Cardiac muscle cell (in vitro differentiated cells and primary cell): Measurements from ENCODE around the gene P2RX6. TPM values are rescaled to one million over a fixed set of nuclear protein-coding genes. Genes with fewer than 3 reads are reported as not detected.

Experiments
- DNase-seq, 2 donors: peaks; one replicate each; pipeline versions ENCODE4 v3.0.0 to v3.0.0-alpha.2; 2010 to 2017; ENCODE audit warnings: low read depth in 1 of 2, low spot score in 1 of 2
- H3K27ac ChIP-seq: fragments of 200-600 bp; sonication (generic); 2 replicates; pipeline ENCODE4 v1.5.1; 2016
- H3K27me3 ChIP-seq: fragments of 200-600 bp; sonication (generic); 2 replicates; pipeline ENCODE4 v1.6.0; 2016; ENCODE audit warnings: control low read depth
- H3K36me3 ChIP-seq: fragments of 200-600 bp; sonication (generic); 2 replicates; pipeline ENCODE4 v1.5.1; 2016; ENCODE audit warnings: control low read depth
- H3K4me1 ChIP-seq: fragments of 200-600 bp; sonication (generic); 2 replicates; pipeline ENCODE4 v1.8.1; 2017; ENCODE audit warnings: low read depth, mild to moderate bottlenecking, mixed run types
- H3K4me3 ChIP-seq: fragments of 200-600 bp; sonication (generic); 2 replicates; pipeline ENCODE4 v1.5.1; 2016; ENCODE audit warnings: mild to moderate bottlenecking
- H3K9me3 ChIP-seq: fragments of 200-600 bp; sonication (generic); 2 replicates; pipeline ENCODE4 v1.5.1; 2017; ENCODE audit warnings: low read depth, mild to moderate bottlenecking, control low read depth
- CTCF ChIP-seq: IDR thresholded peaks from 2 replicates; pipeline ENCODE4 v1.5.1; 2012; ENCODE audit warnings: low read depth, mild to moderate bottlenecking, low read length
- polyA plus RNA-seq: library from polyadenylated mRNA; unstranded; fragments of >200 nt; fragmentation: Nextera tagmentation; extraction: Ambion mirVana; gene quantifications from 2 replicates; pipeline ENCODE4 v1.2.1, GENCODE V29; 2016
- total RNA-seq: library from RNA; depleted of rRNA; stranded (reverse); fragments of >200 nt; gene quantifications from 2 replicates; pipeline ENCODE4 v1.2.3, GENCODE V29; 2016

P2RX6 gene
- total and polyA plus RNA-seq, 2 experiments from 2014 or later: 8.6 to 8.9 TPM

- H3K27ac ChIP-seq: no peak overlapping the region
- H3K9me3 ChIP-seq: no peaks in the 10 kb centered on the region
- H3K4me3 ChIP-seq: no peak overlapping the region
- H3K36me3 ChIP-seq: peaks cover 13% of the 10 kb centered on the region
- H3K27me3 ChIP-seq: no peaks in the 10 kb centered on the region
- no peak for DNase-seq
- no peak for TF ChIP-seq CTCF
- no peaks in the 10 kb centered on the region for H3K4me1 ChIP-seq
Measured at GRCh38 chr22:20987375-20987774, 27.6 kb upstream of the P2RX6 start.

- Histone ChIP-seq H3K27me3 (no peaks in the 10 kb centered on the region), H3K4me3 (no peak overlapping the region), H3K36me3 (peaks cover 14% of the 10 kb centered on the region), H3K4me1 (no peaks in the 10 kb centered on the region), H3K27ac (no peak overlapping the region), H3K9me3 (no peaks in the 10 kb centered on the region)
- DNase-seq: no peak
- TF ChIP-seq CTCF: no peak
Measured at GRCh38 chr22:20988573-20989322, 26.2 kb upstream of the P2RX6 start.

- no peaks in the 10 kb centered on the region for H3K9me3 ChIP-seq
- H3K4me3 ChIP-seq: no peak overlapping the region
- no peak for TF ChIP-seq CTCF
- DNase-seq: peak in 1 of 2 donors; percentile 28
- H3K4me1 ChIP-seq: no peaks in the 10 kb centered on the region
- no peaks in the 10 kb centered on the region for H3K27me3 ChIP-seq
- H3K27ac ChIP-seq: no peak overlapping the region
- H3K36me3 ChIP-seq: peaks cover 14% of the 10 kb centered on the region
Measured at GRCh38 chr22:20989323-20990138, 25.4 kb upstream of the P2RX6 start.

- no peak for DNase-seq
- Histone ChIP-seq H3K36me3 (peaks cover 14% of the 10 kb centered on the region), H3K4me3 (no peak overlapping the region), H3K27me3 (no peaks in the 10 kb centered on the region), H3K4me1 (no peaks in the 10 kb centered on the region), H3K9me3 (no peaks in the 10 kb centered on the region), H3K27ac (no peak overlapping the region)
- no peak for TF ChIP-seq CTCF
Measured at GRCh38 chr22:20990184-20991180, 24.5 kb upstream of the P2RX6 start.
